Suprapubic skin (tissue), 4 donors: Measurements from ENCODE around the gene MAFF. TPM values are rescaled to one million over a fixed set of nuclear protein-coding genes. Genes with fewer than 3 reads are reported as not detected.

Source experiments
- DNase-seq, 2 donors: peaks; one replicate each; pipeline ENCODE4 v3.0.0-alpha.2; 2019; ENCODE audit warnings: low spot score in 2 of 2
- H3K27ac ChIP-seq: fragments of 200-600 bp; sonication (generic); one replicate; pipeline ENCODE4 v1.5.1; 2019
- H3K27me3 ChIP-seq: fragments of 200-600 bp; sonication (generic); one replicate; pipeline ENCODE4 v1.5.1; 2019
- H3K36me3 ChIP-seq: fragments of 200-600 bp; sonication (generic); one replicate; pipeline ENCODE4 v1.5.1; 2019
- H3K4me1 ChIP-seq: fragments of 200-600 bp; sonication (generic); one replicate; pipeline ENCODE4 v1.5.1; 2019
- H3K4me3 ChIP-seq: fragments of 200-600 bp; sonication (generic); one replicate; pipeline ENCODE4 v1.5.1; 2019; ENCODE audit warnings: mild to moderate bottlenecking
- H3K9me3 ChIP-seq: fragments of 200-600 bp; sonication (generic); one replicate; pipeline ENCODE4 v1.5.1; 2019
- CTCF ChIP-seq, 2 donors: fragments of 200-600 bp in 1 of 2; fragments of 450-650 bp in 1 of 2; sonication (generic) in 1 of 2; IDR thresholded peaks; one replicate each; pipeline ENCODE4 v1.5.1; 2016 to 2019; ENCODE audit warnings: antibody characterized with exemption in 2 of 2, mild to moderate bottlenecking in 1 of 2, moderate library complexity in 1 of 2
- EP300 ChIP-seq: sonication (generic); formaldehyde crosslinking; IDR thresholded peaks from one replicate; pipeline ENCODE4 v1.6.1; 2017; ENCODE audit warnings: antibody characterized with exemption
- POLR2A ChIP-seq, 2 donors: fragments of 450-650 bp; IDR thresholded peaks; one replicate each; pipeline ENCODE4 v1.6.1; 2017; ENCODE audit warnings: antibody characterized with exemption in 2 of 2, mild to moderate bottlenecking in 2 of 2, moderate library complexity in 2 of 2
- POLR2AphosphoS5 ChIP-seq, 3 donors: sonication (generic); formaldehyde crosslinking; IDR thresholded peaks; one replicate each; pipeline ENCODE4 v1.6.1; 2017; ENCODE audit warnings: antibody characterized with exemption in 3 of 3
- WGBS: methylation state at CpG from one replicate; pipeline ENCODE4 v1.1.5; 2018; 5-methylcytosine and 5-hydroxymethylcytosine counted together
- total RNA-seq, 4 donors: library from RNA; depleted of rRNA; stranded (reverse); fragments of >200 nt; gene quantifications; one replicate each; pipeline ENCODE4 v1.1.0, GENCODE V29; 2016

Gene MAFF
- total RNA-seq, 4 donors from 2014 or later: 27.3 to 70.1 (median 52.8) TPM

- DNase-seq: no peak
- 92% methylated on average over 2 of the region's 2 CpGs for WGBS
- TF ChIP-seq EP300 (no peak), POLR2AphosphoS5 (IDR thresholded peaks at IDR 0.05) (no peak), POLR2A (IDR thresholded peaks at IDR 0.05) (no peak), CTCF (IDR thresholded peaks at IDR 0.05) (no peak)
- no peaks in the 10 kb centered on the region for H3K9me3 ChIP-seq
- no peaks in the 10 kb centered on the region for H3K27me3 ChIP-seq
- H3K36me3 ChIP-seq: no peaks in the 10 kb centered on the region
- peaks cover 46% of the 10 kb centered on the region for H3K4me1 ChIP-seq
- H3K27ac ChIP-seq: no peak overlapping the region
- H3K4me3 ChIP-seq: no peak overlapping the region
These were observed 53.9 kb downstream of the MAFF start for GRCh38 chr22:38255697-38256096.

- no peak for TF ChIP-seq POLR2A (IDR thresholded peaks at IDR 0.05)
- no peak for TF ChIP-seq CTCF (IDR thresholded peaks at IDR 0.05)
- TF ChIP-seq EP300: no peak
- no peak for TF ChIP-seq POLR2AphosphoS5 (IDR thresholded peaks at IDR 0.05)
- H3K4me1 ChIP-seq: peaks cover 51% of the 10 kb centered on the region
These were observed 55.4 kb downstream of the MAFF start for GRCh38 chr22:38257181-38257580.

DNA sequence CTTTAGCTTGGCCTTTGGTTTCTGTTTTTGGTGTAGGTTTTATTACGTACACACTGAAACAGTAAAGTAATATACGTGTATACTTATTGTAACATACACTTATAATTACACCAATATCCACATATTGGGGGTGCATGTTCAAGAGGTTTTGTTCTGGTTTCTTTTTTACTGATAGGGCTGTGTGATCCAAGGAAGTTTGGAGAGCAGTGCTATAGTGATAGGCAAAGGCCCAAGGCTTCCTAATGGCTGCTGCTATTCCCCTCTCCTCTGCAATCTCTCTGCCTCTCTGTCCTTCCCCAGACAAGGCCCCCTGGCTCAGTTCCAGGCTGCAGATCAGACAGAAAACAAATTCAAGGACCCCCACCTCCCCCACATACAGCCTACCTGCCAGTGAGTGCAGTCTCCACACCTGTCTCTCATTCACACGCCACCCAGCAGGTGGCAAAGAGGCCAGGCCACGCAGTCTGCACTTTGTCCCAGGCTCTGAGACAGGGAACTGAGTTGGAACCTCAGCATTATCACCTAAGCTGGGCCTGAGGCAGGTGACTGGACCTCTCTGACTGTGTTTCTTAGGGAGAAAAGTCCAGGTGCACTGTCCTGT, 56.0 kb downstream of the MAFF start:
- TF ChIP-seq CTCF (IDR thresholded peaks at IDR 0.05) (no peak), POLR2AphosphoS5 (IDR thresholded peaks at IDR 0.05) (no peak), POLR2A (IDR thresholded peaks at IDR 0.05) (no peak), EP300 (no peak)
- Histone ChIP-seq H3K4me1 (peaks cover 57% of the 10 kb centered on the region), H3K9me3 (no peaks in the 10 kb centered on the region), H3K4me3 (no peak overlapping the region), H3K36me3 (no peaks in the 10 kb centered on the region), H3K27ac (peak overlapping the region; percentile 53), H3K27me3 (no peaks in the 10 kb centered on the region)
- no peak for DNase-seq
- WGBS: 75% methylated on average over 4 of the region's 4 CpGs

More at GRCh38 chr22:38257181-38257580, 55.4 kb downstream of the MAFF start:
- no peak for DNase-seq
- no peak overlapping the region for H3K4me3 ChIP-seq
- peak overlapping the region; percentile 53 for H3K27ac ChIP-seq
- WGBS: 42% methylated on average over 14 of the region's 14 CpGs
- no peaks in the 10 kb centered on the region for H3K27me3 ChIP-seq
- H3K9me3 ChIP-seq: no peaks in the 10 kb centered on the region
- H3K36me3 ChIP-seq: no peaks in the 10 kb centered on the region

GRCh38 chr22:38258895-38259294, 57.1 kb downstream of the MAFF start:
- no peak for DNase-seq
- 74% methylated on average over 8 of the region's 8 CpGs for WGBS
- Histone ChIP-seq H3K27ac (no peak overlapping the region), H3K27me3 (no peaks in the 10 kb centered on the region), H3K36me3 (no peaks in the 10 kb centered on the region), H3K4me3 (no peak overlapping the region), H3K9me3 (no peaks in the 10 kb centered on the region), H3K4me1 (peaks cover 59% of the 10 kb centered on the region)
- TF ChIP-seq CTCF (IDR thresholded peaks at IDR 0.05) (no peak), EP300 (no peak), POLR2A (IDR thresholded peaks at IDR 0.05) (no peak), POLR2AphosphoS5 (IDR thresholded peaks at IDR 0.05) (no peak)

- H3K4me3 ChIP-seq: no peak overlapping the region
- WGBS: 87% methylated on average over 8 of the region's 8 CpGs
- DNase-seq: no peak
- H3K9me3 ChIP-seq: no peaks in the 10 kb centered on the region
- peaks cover 59% of the 10 kb centered on the region for H3K4me1 ChIP-seq
- no peak for TF ChIP-seq CTCF (IDR thresholded peaks at IDR 0.05)
- no peak for TF ChIP-seq POLR2A (IDR thresholded peaks at IDR 0.05)
- no peak for TF ChIP-seq EP300
- H3K27ac ChIP-seq: no peak overlapping the region
- no peaks in the 10 kb centered on the region for H3K36me3 ChIP-seq
- H3K27me3 ChIP-seq: no peaks in the 10 kb centered on the region
These were observed 57.6 kb downstream of the MAFF start for GRCh38 chr22:38259370-38259769.
